PC-9 (cell line): ENCODE results near the gene CD200. TPM values are rescaled to one million over a fixed set of nuclear protein-coding genes. Genes with fewer than 3 reads are reported as not detected.

Source experiments
- BruUV-seq: library from RNA; stranded (reverse); fragments of 400-500 nt; replicated peaks from 2 replicates; lab custom pipeline; 2021; lab: Mats Ljungman, UMichigan
- CTCF ChIA-PET: fragments of 300-600 bp; sonication (Branson Sonifier 250); formaldehyde crosslinking; loops from one replicate; lab custom pipeline; 2022; ENCODE audit warnings: antibody characterized with exemption; lab: Charles Lee
- POLR2A ChIA-PET: fragments of 300-600 bp; sonication (Branson Sonifier 250); formaldehyde crosslinking; loops from one replicate; lab custom pipeline; 2022; ENCODE audit warnings: antibody characterized with exemption; ENCODE audit not compliant: unreplicated experiment; lab: Charles Lee
- DNase-seq, 2 experiments: peaks; one replicate each; pipeline versions ENCODE4 v3.0.0 to v3.0.0-alpha.2; 2015 to 2022; ENCODE audit warnings: mixed read lengths in 1 of 2
- H2AFZ ChIP-seq: fragments of 200-600 bp; sonication (generic); 2 replicates; pipeline ENCODE4 v1.8.1; 2017; ENCODE audit warnings: antibody characterized with exemption
- H3F3A ChIP-seq: fragments of 200-600 bp; sonication (generic); 2 replicates; pipeline ENCODE4 v1.8.1; 2017; ENCODE audit warnings: antibody characterized with exemption, mild to moderate bottlenecking, low read depth; ENCODE audit not compliant: insufficient read depth
- H3K27ac ChIP-seq: fragments of 200-600 bp; sonication (generic); 2 replicates; pipeline ENCODE4 v1.6.1; 2016; ENCODE audit warnings: mixed run types
- H3K27me3 ChIP-seq: fragments of 200-600 bp; sonication (generic); 2 replicates; pipeline ENCODE4 v1.6.1; 2016; ENCODE audit warnings: low read depth, mixed run types; ENCODE audit not compliant: insufficient read depth
- H3K36me3 ChIP-seq: fragments of 200-600 bp; sonication (generic); 2 replicates; pipeline ENCODE4 v1.6.1; 2016; ENCODE audit warnings: low read depth, mixed run types
- H3K4me1 ChIP-seq: fragments of 200-600 bp; sonication (generic); replicated peaks from 2 replicates; pipeline ENCODE4 v1.6.1; 2016; ENCODE audit warnings: mixed run types; ENCODE audit not compliant: insufficient read depth
- H3K4me2 ChIP-seq: fragments of 200-600 bp; sonication (generic); 2 replicates; pipeline ENCODE4 v1.6.1; 2017; ENCODE audit warnings: mixed run types
- H3K4me3 ChIP-seq: fragments of 200-600 bp; sonication (generic); 2 replicates; pipeline ENCODE4 v1.6.1; 2016; ENCODE audit warnings: mixed run types
- H3K79me2 ChIP-seq: fragments of 200-600 bp; sonication (generic); 2 replicates; pipeline ENCODE4 v1.6.1; 2017; ENCODE audit warnings: low read depth, mixed run types
- H3K9me2 ChIP-seq: fragments of 200-600 bp; sonication (generic); 2 replicates; pipeline ENCODE4 v1.8.1; 2017; ENCODE audit warnings: mild to moderate bottlenecking; ENCODE audit not compliant: insufficient read depth
- H3K9me3 ChIP-seq: fragments of 200-600 bp; sonication (generic); 2 replicates; pipeline ENCODE4 v1.8.1; 2016; ENCODE audit warnings: low read depth; ENCODE audit not compliant: insufficient read depth
- H4K20me1 ChIP-seq: fragments of 200-600 bp; sonication (generic); 2 replicates; pipeline ENCODE4 v1.8.1; 2017; ENCODE audit not compliant: insufficient read depth
- CTCF ChIP-seq: fragments of 200-600 bp; sonication (generic); conservative IDR thresholded peaks from 2 replicates; pipeline ENCODE4 v1.6.1; 2017; ENCODE audit warnings: mixed run types, antibody characterized with exemption, mild to moderate bottlenecking, moderate library complexity
- EZH2 ChIP-seq: fragments of 200-600 bp; sonication (generic); IDR thresholded peaks from 2 replicates; pipeline ENCODE4 v1.8.0; 2017; ENCODE audit warnings: antibody characterized with exemption, low read depth
- intact Hi-C: fragments of 100-400 bp; cut with micrococcal nuclease; formaldehyde crosslinking; loops from one replicate; pipeline ENCODE4 v1.10.0; 2022; ENCODE audit not compliant: unreplicated experiment
- total RNA-seq: library from RNA; stranded (reverse); gene quantifications from 2 replicates; pipeline ENCODE4 v1.2.3, GENCODE V29; 2021

CD200 gene
- total RNA-seq, 1 experiment from 2014 or later: 4.0 TPM

- no TSS peak for BruUV-seq
- TF ChIP-seq CTCF (no peak), EZH2 (no peak)
- H3K4me1 ChIP-seq: no peaks in the 10 kb centered on the region
These were observed 41.0 kb downstream of the CD200 start for GRCh38 chr3:112373924-112374323.

GRCh38 chr3:112374333-112374734 lies 41.4 kb downstream of the CD200 start:
- H3K27ac ChIP-seq: no peak overlapping the region
- no peaks in the 10 kb centered on the region for H3K36me3 ChIP-seq
- CTCF ChIA-PET: no interaction called here
- no peaks in the 10 kb centered on the region for H3K79me2 ChIP-seq
- intact Hi-C loops: no loop called here
- no peak overlapping the region for H2AFZ ChIP-seq
- H4K20me1 ChIP-seq: no peaks in the 10 kb centered on the region; the same call in 1 of the 2 replicates
- H3K27me3 ChIP-seq: no peaks in the 10 kb centered on the region
- BruUV-seq: no TSS peak
- H3K9me2 ChIP-seq: no peaks in the 10 kb centered on the region; the same call in none of the 2 replicates
- no peak for DNase-seq
- H3F3A ChIP-seq: no peaks in the 10 kb centered on the region
- H3K4me3 ChIP-seq: no peak overlapping the region
- H3K4me1 ChIP-seq: no peaks in the 10 kb centered on the region
- POLR2A ChIA-PET: no interaction called here
- H3K9me3 ChIP-seq: 0 out of 2 replicates have a peak, but pooled peaks cover 6% of the 10 kb centered on the region
- H3K4me2 ChIP-seq: no peak overlapping the region
- TF ChIP-seq EZH2: no peak

More at GRCh38 chr3:112373924-112374323, 41.0 kb downstream of the CD200 start:
- H3K27ac ChIP-seq: no peak overlapping the region
- H3K4me2 ChIP-seq: no peak overlapping the region
- ChIA-PET CTCF (no interaction called here), POLR2A (interaction anchor here (0.7 kb wide), 1 partner anchor 113 kb away, joined by 10 read pairs; no protein-coding TSS in a partner anchor)
- H3K79me2 ChIP-seq: no peaks in the 10 kb centered on the region
- no peaks in the 10 kb centered on the region for H3K27me3 ChIP-seq
- H4K20me1 ChIP-seq: no peaks in the 10 kb centered on the region; the same call in 1 of the 2 replicates
- DNase-seq: no peak
- no peaks in the 10 kb centered on the region for H3F3A ChIP-seq
- H3K4me3 ChIP-seq: no peak overlapping the region
- no peak overlapping the region for H2AFZ ChIP-seq
- intact Hi-C loops: no loop called here
- H3K36me3 ChIP-seq: no peaks in the 10 kb centered on the region
- H3K9me2 ChIP-seq: no peaks in the 10 kb centered on the region; the same call in none of the 2 replicates
- H3K9me3 ChIP-seq: 0 out of 2 replicates have a peak, but pooled peaks cover 6% of the 10 kb centered on the region

GRCh38 chr3:112375117-112375516 lies 42.2 kb downstream of the CD200 start:
- CTCF ChIA-PET: no interaction called here
- no peaks in the 10 kb centered on the region for H3K79me2 ChIP-seq
- no peaks in the 10 kb centered on the region for H3K4me1 ChIP-seq
- H3K27ac ChIP-seq: no peak overlapping the region
- no TSS peak for BruUV-seq
- no peak overlapping the region for H3K4me2 ChIP-seq
- no peak overlapping the region for H3K4me3 ChIP-seq
- no peaks in the 10 kb centered on the region; the same call in none of the 2 replicates for H3K9me2 ChIP-seq
- H3K9me3 ChIP-seq: 0 out of 2 replicates have a peak, but pooled peaks cover 6% of the 10 kb centered on the region
- intact Hi-C loops: no loop called here
- H4K20me1 ChIP-seq: no peaks in the 10 kb centered on the region; the same call in 1 of the 2 replicates
- no peak for TF ChIP-seq CTCF
- no peak for TF ChIP-seq EZH2
- H3K27me3 ChIP-seq: no peaks in the 10 kb centered on the region
- POLR2A ChIA-PET: no interaction called here
- no peaks in the 10 kb centered on the region for H3F3A ChIP-seq
- H2AFZ ChIP-seq: no peak overlapping the region
- DNase-seq: no peak
- no peaks in the 10 kb centered on the region for H3K36me3 ChIP-seq
